Mesendoderm (in vitro differentiated cells): ENCODE data around the gene EFCAB6.

Source experiments
- DNase-seq: peaks from one replicate; pipeline ENCODE4 v3.0.0; 2013
- H2AK5ac ChIP-seq: 2 replicates; pipeline ENCODE4 v1.6.1; 2013; ENCODE audit warnings: low read length, inconsistent platforms
- H2BK120ac ChIP-seq: 2 replicates; pipeline ENCODE4 v1.6.1; 2013; ENCODE audit warnings: low read depth, mild to moderate bottlenecking, low read length, moderate library complexity, mixed read lengths
- H2BK15ac ChIP-seq: replicated peaks from 2 replicates; pipeline ENCODE4 v1.6.1; 2013; ENCODE audit warnings: low read depth, mild to moderate bottlenecking, moderate library complexity
- H2BK5ac ChIP-seq: 2 replicates; pipeline ENCODE4 v1.6.1; 2013; ENCODE audit warnings: low read length, inconsistent platforms
- H3K18ac ChIP-seq: 2 replicates; pipeline ENCODE4 v1.6.1; 2013; ENCODE audit warnings: mild to moderate bottlenecking, low read length, mixed read lengths
- H3K23ac ChIP-seq: one replicate; pipeline ENCODE4 v1.6.1; 2013; ENCODE audit warnings: low read length
- H3K27ac ChIP-seq: 2 replicates; pipeline ENCODE4 v1.5.1; 2013; ENCODE audit warnings: low read depth, mild to moderate bottlenecking, inconsistent platforms, low read length, moderate library complexity
- H3K27me3 ChIP-seq: 2 replicates; pipeline ENCODE4 v1.6.1; 2013; ENCODE audit warnings: low read length, control low read depth, mild to moderate bottlenecking, inconsistent platforms; ENCODE audit not compliant: insufficient read depth, poor library complexity
- H3K36me3 ChIP-seq: 2 replicates; pipeline ENCODE4 v1.6.1; 2013; ENCODE audit warnings: low read length, inconsistent platforms; ENCODE audit not compliant: control insufficient read depth, insufficient read depth
- H3K4ac ChIP-seq: one replicate; pipeline ENCODE4 v1.6.1; 2013; ENCODE audit warnings: low read depth, mild to moderate bottlenecking, low read length, moderate library complexity
- H3K4me1 ChIP-seq: 2 replicates; pipeline ENCODE4 v1.6.1; 2013; ENCODE audit warnings: low read depth, low read length, inconsistent platforms; ENCODE audit not compliant: control insufficient read depth
- H3K4me2 ChIP-seq: 2 replicates; pipeline ENCODE4 v1.6.1; 2013; ENCODE audit warnings: low read length
- H3K4me3 ChIP-seq: 2 replicates; pipeline ENCODE4 v1.5.1; 2013; ENCODE audit warnings: mild to moderate bottlenecking, low read length
- H3K56ac ChIP-seq: one replicate; pipeline ENCODE4 v1.6.1; 2013; ENCODE audit warnings: low read length
- H3K79me1 ChIP-seq: 2 replicates; pipeline ENCODE4 v1.6.1; 2013; ENCODE audit warnings: low read length, inconsistent platforms
- H3K79me2 ChIP-seq: 2 replicates; pipeline ENCODE4 v1.6.1; 2013; ENCODE audit warnings: mild to moderate bottlenecking, low read length; ENCODE audit not compliant: control insufficient read depth, insufficient read depth
- H3K9ac ChIP-seq: 2 replicates; pipeline ENCODE4 v1.6.1; 2013; ENCODE audit warnings: low read length, inconsistent platforms
- H4K5ac ChIP-seq: one replicate; pipeline ENCODE4 v1.6.1; 2013; ENCODE audit warnings: low read length
- H4K8ac ChIP-seq: one replicate; pipeline ENCODE4 v1.6.1; 2013; ENCODE audit warnings: low read depth, mild to moderate bottlenecking, control low read depth, low read length, moderate library complexity
- WGBS: extraction: QIAGEN DNeasy Blood & Tissue Kit; methylation state at CpG from one replicate; pipeline ENCODE4 v1.1.7; 2013; ENCODE audit warnings: low lambda C conversion rate, missing lambda C conversion rate; ENCODE audit not compliant: insufficient coverage; ENCODE audit errors: extremely low coverage; 5-methylcytosine and 5-hydroxymethylcytosine counted together

Gene EFCAB6

DNA sequence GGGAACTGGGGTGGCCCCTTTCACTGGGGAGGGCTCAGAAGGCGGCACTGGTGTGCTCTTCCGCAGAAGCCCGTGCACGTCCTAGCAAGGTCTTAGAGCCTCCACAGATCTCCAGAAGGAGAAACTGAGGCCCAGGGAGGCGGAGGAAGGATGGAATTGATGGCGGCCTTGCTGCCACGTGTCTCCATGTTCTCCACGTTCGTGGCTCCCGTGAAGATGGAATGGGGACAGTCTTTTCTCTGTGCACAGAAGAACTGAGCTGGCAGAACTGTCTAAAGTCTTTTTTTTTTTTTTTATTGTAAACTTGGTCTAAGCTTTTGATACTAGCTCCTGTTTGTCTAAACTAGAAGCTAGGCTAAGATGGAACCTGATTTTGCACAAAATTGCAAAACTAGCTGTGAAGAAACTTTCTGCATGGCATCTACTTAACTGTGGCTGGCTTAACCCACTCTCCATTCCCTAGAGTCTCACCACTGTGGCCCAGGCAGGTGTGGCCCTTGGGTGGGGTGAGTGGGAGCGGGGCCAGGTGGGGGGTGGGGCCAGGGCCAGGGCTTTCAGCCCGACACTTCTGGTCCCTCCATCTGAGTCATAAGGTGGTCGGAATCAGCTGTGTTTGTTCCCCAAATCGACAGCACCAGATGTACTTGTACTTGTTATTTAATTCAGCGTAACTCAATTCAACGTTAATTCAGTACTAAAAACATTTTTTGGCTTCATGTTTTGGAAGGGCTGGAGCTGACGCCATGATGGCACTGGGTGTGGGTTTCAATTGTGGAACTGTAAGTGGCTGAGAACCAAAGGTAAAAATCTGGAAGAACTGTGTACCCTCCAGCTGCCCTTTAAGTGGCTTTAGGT is 279.6 kb downstream of the EFCAB6 start:
- Histone ChIP-seq H2BK15ac (no peak overlapping the region), H4K8ac (no peak overlapping the region), H3K9ac (no peak overlapping the region), H2BK5ac (no peak overlapping the region), H3K27me3 (no peaks in the 10 kb centered on the region), H3K79me2 (no peaks in the 10 kb centered on the region), H3K4me3 (no peak overlapping the region), H3K36me3 (no peaks in the 10 kb centered on the region), H3K4ac (no peak overlapping the region), H3K79me1 (no peaks in the 10 kb centered on the region), H3K27ac (no peak overlapping the region), H4K5ac (no peak overlapping the region), H3K4me1 (no peaks in the 10 kb centered on the region), H2AK5ac (no peak overlapping the region), H2BK120ac (no peak overlapping the region), H3K4me2 (no peak overlapping the region), H3K18ac (no peak overlapping the region), H3K56ac (no peak overlapping the region), H3K23ac (no peak overlapping the region)
- whole genome bisulfite sequencing, result no CpG with 5 or more reads among the region's 17 CpGs
- no peak for DNase-seq

DNA sequence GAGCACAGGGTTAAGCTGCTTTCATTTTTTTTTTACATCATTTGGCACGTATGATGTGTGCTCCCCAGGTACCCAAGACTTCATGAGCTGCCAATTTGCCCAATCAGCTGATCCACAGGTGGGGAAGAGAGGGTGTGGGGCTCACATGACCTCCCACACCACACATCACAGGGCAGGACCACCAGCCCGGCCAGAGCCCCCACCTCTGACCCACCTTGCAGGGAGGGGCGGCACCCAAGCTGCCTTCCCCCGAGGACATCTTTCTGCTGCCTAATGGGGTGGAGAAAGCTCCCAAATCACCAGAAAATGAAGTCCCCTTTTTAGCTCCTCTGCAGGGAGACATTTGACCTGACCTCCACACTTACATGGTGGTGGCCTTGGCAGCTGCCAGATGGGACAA is 280.5 kb downstream of the EFCAB6 start:
- Histone ChIP-seq H3K4me3 (no peak overlapping the region), H2AK5ac (no peak overlapping the region), H2BK120ac (no peak overlapping the region), H3K23ac (no peak overlapping the region), H3K56ac (no peak overlapping the region), H3K27ac (no peak overlapping the region), H3K79me2 (no peaks in the 10 kb centered on the region), H3K36me3 (no peaks in the 10 kb centered on the region), H3K27me3 (no peaks in the 10 kb centered on the region), H3K18ac (no peak overlapping the region), H3K79me1 (no peaks in the 10 kb centered on the region), H4K5ac (no peak overlapping the region), H3K4me1 (no peaks in the 10 kb centered on the region), H3K9ac (no peak overlapping the region), H3K4ac (no peak overlapping the region), H3K4me2 (no peak overlapping the region), H2BK5ac (no peak overlapping the region), H2BK15ac (no peak overlapping the region), H4K8ac (no peak overlapping the region)
- no CpG with 5 or more reads among the region's 4 CpGs for WGBS
- DNase-seq, result no peak

DNA sequence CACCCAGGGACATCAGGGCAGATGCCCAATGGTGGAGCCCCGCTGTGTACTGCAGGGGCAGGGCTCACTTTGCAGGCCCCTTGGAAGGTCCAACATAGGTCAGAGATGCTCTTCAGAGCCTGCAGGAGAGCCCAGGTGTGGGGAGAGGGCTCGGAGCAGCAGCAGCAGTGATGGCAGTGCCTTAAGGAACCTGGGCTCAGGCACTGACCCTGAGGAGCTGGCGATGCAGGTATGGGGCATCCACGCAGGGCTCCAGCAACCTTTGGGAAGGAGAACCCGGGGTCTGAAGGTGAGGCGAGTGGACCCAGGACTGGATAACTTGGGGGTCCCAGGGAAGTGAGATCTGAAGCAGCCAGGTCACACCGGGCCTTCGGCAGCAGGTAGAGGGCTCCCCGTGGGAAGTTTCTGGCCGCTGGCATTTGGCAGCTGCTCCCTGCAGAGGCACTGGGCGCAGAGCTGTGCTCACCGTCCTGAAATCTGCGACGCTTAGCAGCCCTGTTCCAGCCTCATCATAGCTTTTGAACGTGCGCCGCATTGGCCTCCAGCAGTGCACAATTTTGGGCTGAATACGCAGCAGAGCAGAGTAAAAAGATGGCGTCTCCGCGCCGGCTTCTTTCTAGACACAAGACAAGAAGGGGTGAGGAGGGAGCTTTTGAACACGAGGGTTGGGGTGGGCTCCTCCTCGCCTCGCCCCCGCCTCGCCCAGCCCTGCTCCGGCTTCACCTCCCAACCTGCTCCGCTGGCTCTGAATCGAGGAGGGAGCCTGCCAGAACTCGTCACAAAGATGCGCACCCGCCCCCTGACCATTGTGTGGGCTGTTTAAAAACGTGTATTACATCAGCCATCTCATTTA is 281.5 kb downstream of the EFCAB6 start:
- Histone ChIP-seq H3K36me3 (no peaks in the 10 kb centered on the region), H3K9ac (no peak overlapping the region), H3K27ac (no peak overlapping the region), H3K79me1 (no peaks in the 10 kb centered on the region), H4K8ac (no peak overlapping the region), H2BK15ac (no peak overlapping the region), H3K4me2 (no peak overlapping the region), H3K4me3 (no peak overlapping the region), H3K79me2 (no peaks in the 10 kb centered on the region), H2BK5ac (no peak overlapping the region), H3K18ac (no peak overlapping the region), H3K4me1 (no peaks in the 10 kb centered on the region), H3K56ac (no peak overlapping the region), H3K27me3 (no peaks in the 10 kb centered on the region), H3K4ac (no peak overlapping the region), H2BK120ac (no peak overlapping the region), H3K23ac (no peak overlapping the region), H2AK5ac (no peak overlapping the region), H4K5ac (no peak overlapping the region)
- no CpG with 5 or more reads among the region's 34 CpGs for WGBS
- DNase-seq, result peak; percentile 21

GRCh38 chr22:43529934-43530333 is 282.2 kb downstream of the EFCAB6 start:
- no peak overlapping the region for H3K9ac ChIP-seq
- WGBS, result no CpG with 5 or more reads among the region's 9 CpGs
- no peak overlapping the region for H4K8ac ChIP-seq
- peak; percentile 16 for DNase-seq
- no peak overlapping the region for H3K4ac ChIP-seq
- no peaks in the 10 kb centered on the region for H3K27me3 ChIP-seq
- H3K79me2 ChIP-seq, result no peaks in the 10 kb centered on the region
- H3K18ac ChIP-seq, result no peak overlapping the region
- H3K23ac ChIP-seq, result no peak overlapping the region
- no peaks in the 10 kb centered on the region for H3K79me1 ChIP-seq
- H3K4me2 ChIP-seq, result no peak overlapping the region
- no peak overlapping the region for H2BK5ac ChIP-seq
- no peak overlapping the region for H2BK120ac ChIP-seq
- H2AK5ac ChIP-seq, result no peak overlapping the region
- no peaks in the 10 kb centered on the region for H3K4me1 ChIP-seq
- H4K5ac ChIP-seq, result no peak overlapping the region
- H2BK15ac ChIP-seq, result no peak overlapping the region
- H3K27ac ChIP-seq, result no peak overlapping the region
- H3K4me3 ChIP-seq, result no peak overlapping the region
- H3K36me3 ChIP-seq, result no peaks in the 10 kb centered on the region
- H3K56ac ChIP-seq, result no peak overlapping the region

- Histone ChIP-seq H3K4ac (no peak overlapping the region), H3K27me3 (no peaks in the 10 kb centered on the region), H3K79me2 (no peaks in the 10 kb centered on the region), H2BK120ac (no peak overlapping the region), H4K8ac (no peak overlapping the region), H3K23ac (no peak overlapping the region), H3K27ac (no peak overlapping the region), H2AK5ac (no peak overlapping the region), H4K5ac (no peak overlapping the region), H3K56ac (no peak overlapping the region), H3K4me2 (no peak overlapping the region), H2BK5ac (no peak overlapping the region), H3K4me1 (no peaks in the 10 kb centered on the region), H2BK15ac (no peak overlapping the region), H3K36me3 (no peaks in the 10 kb centered on the region), H3K79me1 (no peaks in the 10 kb centered on the region), H3K4me3 (no peak overlapping the region), H3K18ac (no peak overlapping the region), H3K9ac (no peak overlapping the region)
- DNase-seq, result no peak
- no CpG with 5 or more reads among the region's 2 CpGs for WGBS
Observed at GRCh38 chr22:43529461-43529860, 282.6 kb downstream of the EFCAB6 start.
